WI38 (cell line): ENCODE results near the gene SRSF12.

Experiments
- H3K4me3 ChIP-seq: 2 replicates; pipeline ENCODE4 v1.5.1; 2011; ENCODE audit warnings: low read depth, mild to moderate bottlenecking, control low read depth, low read length
- CTCF ChIP-seq: IDR thresholded peaks from 2 replicates; pipeline ENCODE4 v1.5.1; 2012; ENCODE audit warnings: low read depth, mild to moderate bottlenecking, control low read depth, low read length

Gene SRSF12

GRCh38 chr6:89081129-89081422, 36.8 kb downstream of the SRSF12 start:
- peak overlapping the region; percentile 98 for H3K4me3 ChIP-seq
- TF ChIP-seq CTCF = no peak

- TF ChIP-seq CTCF = no peak
- H3K4me3 ChIP-seq = peak within 1 kb of the TSS; percentile 98
Observed at GRCh38 chr6:89080281-89081128, 37.4 kb downstream of the SRSF12 start, which contains the start of gene PNRC1. TSS of gene PNRC1 (plus strand) at chr6:89080751. CDS start at chr6:89080895, 144 bp downstream.

GRCh38 chr6:89079511-89080234, 38.2 kb downstream of the SRSF12 start:
- H3K4me3 ChIP-seq = peak overlapping the region; percentile 98
- no peak for TF ChIP-seq CTCF

GRCh38 chr6:89073840-89074239, 44.0 kb downstream of the SRSF12 start:
- no peak overlapping the region for H3K4me3 ChIP-seq
- TF ChIP-seq CTCF = no peak

- H3K4me3 ChIP-seq = no peak overlapping the region
- TF ChIP-seq CTCF = no peak
Observed at GRCh38 chr6:89073014-89073620, 44.8 kb downstream of the SRSF12 start.

- no peak overlapping the region for H3K4me3 ChIP-seq
- no peak for TF ChIP-seq CTCF
Observed at GRCh38 chr6:89071036-89071435, 46.8 kb downstream of the SRSF12 start.
